Left kidney (tissue), 8 donors: ENCODE data around the gene NAPA. TPM values are rescaled to one million over a fixed set of nuclear protein-coding genes. Genes with fewer than 3 reads are reported as not detected.

ENCODE experiments used
- DNase-seq: peaks from one replicate; pipeline ENCODE4 v3.0.0-alpha.2; 2013
- long read RNA-seq, 8 donors: transcript quantifications; one replicate each; lab custom pipeline, GENCODE V29; 2026
- polyA plus RNA-seq: library from polyadenylated mRNA; unstranded; fragments of 120-200 nt; gene quantifications from one replicate; pipeline ENCODE4 v1.2.1, GENCODE V29; 2013; ENCODE audit not compliant: insufficient read length

The NAPA gene
- 150 TPM for polyA plus RNA-seq
- long read RNA-seq, donor 1, transcript NAPA-201 (11 exons, 1,839 nt): major isoform, 36 of 50 reads
- long read RNA-seq, donor 1, partial matches to known transcripts: 9 of 50 reads
- long read RNA-seq, donor 1, other reads (novel, unspliced or antisense): 0 of 50 reads
- long read RNA-seq, donor 2, transcript NAPA-201 (11 exons, 1,839 nt): major isoform, 35 of 43 reads
- long read RNA-seq, donor 2, partial matches to known transcripts: 0 of 43 reads
- long read RNA-seq, donor 2, other reads (novel, unspliced or antisense): 6 of 43 reads
- long read RNA-seq, donor 3, transcript NAPA-201 (11 exons, 1,839 nt): major isoform, 21 of 28 reads
- long read RNA-seq, donor 3, partial matches to known transcripts: 5 of 28 reads
- long read RNA-seq, donor 3, other reads (novel, unspliced or antisense): 0 of 28 reads
- long read RNA-seq, donor 4, partial matches to known transcripts: 0 of 3 reads
- long read RNA-seq, donor 4, other reads (novel, unspliced or antisense): 0 of 3 reads
- long read RNA-seq, donor 5, transcript NAPA-201 (11 exons, 1,839 nt): major isoform, 39 of 53 reads
- long read RNA-seq, donor 5, partial matches to known transcripts: 0 of 53 reads
- long read RNA-seq, donor 5, other reads (novel, unspliced or antisense): 11 of 53 reads
- long read RNA-seq, donor 6, transcript NAPA-201 (11 exons, 1,839 nt): major isoform, 33 of 45 reads
- long read RNA-seq, donor 6, partial matches to known transcripts: 0 of 45 reads
- long read RNA-seq, donor 6, other reads (novel, unspliced or antisense): 5 of 45 reads
- long read RNA-seq, donor 7, transcript NAPA-201 (11 exons, 1,839 nt): major isoform, 39 of 61 reads
- long read RNA-seq, donor 7, partial matches to known transcripts: 14 of 61 reads
- long read RNA-seq, donor 7, other reads (novel, unspliced or antisense): 0 of 61 reads
- long read RNA-seq, donor 8, transcript NAPA-201 (11 exons, 1,839 nt): major isoform, 21 of 23 reads
- long read RNA-seq, donor 8, partial matches to known transcripts: 0 of 23 reads
- long read RNA-seq, donor 8, other reads (novel, unspliced or antisense): 0 of 23 reads

DNA sequence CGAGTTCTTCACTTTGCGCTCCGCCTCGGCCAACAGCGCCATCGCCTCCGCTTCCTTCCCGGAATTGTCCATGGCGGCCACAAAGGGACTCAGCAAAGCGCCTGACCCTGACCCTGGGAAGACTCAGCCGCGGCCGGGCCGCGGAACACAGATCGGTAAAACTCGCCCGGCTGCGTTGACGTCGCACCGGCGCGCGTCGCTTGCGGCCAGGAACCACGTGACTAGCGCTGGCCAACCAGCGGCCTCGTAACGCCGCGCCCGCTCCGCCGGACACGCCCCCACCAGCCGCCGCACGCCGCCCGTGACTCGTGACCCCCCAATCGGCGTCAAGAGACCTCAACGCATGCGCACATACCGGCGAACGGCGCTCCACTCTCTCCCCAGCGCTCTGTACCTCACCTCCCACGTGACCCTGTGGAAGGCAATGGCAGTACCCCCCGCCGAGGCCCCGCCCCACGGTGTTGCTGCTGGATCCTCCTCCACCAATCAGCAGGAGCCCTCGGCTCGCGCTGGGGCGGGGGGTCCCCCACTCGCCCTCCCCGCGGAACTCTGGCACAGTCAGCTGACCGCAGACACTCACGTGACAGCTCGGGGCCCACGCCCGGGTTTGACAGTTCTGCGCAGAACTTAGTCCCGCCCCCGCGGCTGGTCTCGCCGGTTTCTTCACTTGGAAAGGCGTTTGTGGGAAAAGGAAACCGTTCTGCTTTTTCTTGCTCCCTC is at the start of gene NAPA:
TSS of gene NAPA (minus strand) at position 195 of the 720 bp plus-strand sequence. CDS start at position 72, 123 bp downstream.
- DNase-seq: peak; percentile 100

DNA sequence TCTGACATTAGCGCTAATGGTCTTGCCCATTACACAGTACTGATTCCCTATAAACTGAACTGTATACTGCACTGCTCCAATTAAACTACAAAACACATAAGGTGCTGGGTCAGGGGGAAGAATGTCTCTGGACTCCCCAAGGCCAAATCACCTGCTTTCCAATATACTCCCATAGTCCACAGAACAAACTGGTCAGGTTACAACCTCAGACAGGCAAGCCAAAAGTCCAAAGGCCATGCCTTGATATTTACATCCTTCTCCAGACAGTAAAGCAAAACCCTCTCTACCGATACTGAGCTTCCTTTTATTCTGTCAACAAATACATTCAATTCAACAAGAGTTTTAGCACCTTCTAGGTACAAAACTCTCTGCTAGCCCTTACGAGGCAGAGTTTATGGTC is 49.2 kb upstream of the NAPA start:
- no peak for DNase-seq

DNA sequence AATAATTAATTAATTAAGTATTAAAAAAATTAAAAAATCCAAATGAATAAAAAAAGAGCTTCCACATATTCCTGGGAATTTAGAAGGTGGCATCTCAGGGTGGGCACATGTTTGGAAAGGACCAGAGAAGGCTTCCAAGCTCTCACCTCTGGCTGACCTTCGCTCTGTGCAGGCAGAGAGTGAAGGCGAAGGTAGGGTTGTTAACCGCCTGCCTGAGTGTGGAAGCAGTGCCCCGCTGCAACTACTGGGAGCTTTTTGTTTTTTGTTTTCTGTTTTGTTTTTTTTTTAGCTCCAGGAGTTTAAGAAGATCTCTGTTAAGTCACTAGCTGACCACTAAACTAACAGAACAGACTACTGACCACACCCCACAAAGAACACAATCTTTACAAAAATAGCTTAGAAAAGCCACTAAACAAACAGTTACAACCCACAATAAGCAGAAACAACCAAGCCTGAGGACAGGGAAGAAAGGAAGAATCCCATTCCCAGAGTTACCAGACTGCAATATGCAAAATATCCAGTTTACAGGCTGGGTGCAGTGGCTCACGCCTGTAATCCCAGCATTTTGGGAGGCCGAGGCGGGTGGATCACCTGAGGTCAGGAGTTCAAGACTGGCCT is 46.7 kb upstream of the NAPA start:
- DNase-seq: no peak

DNA sequence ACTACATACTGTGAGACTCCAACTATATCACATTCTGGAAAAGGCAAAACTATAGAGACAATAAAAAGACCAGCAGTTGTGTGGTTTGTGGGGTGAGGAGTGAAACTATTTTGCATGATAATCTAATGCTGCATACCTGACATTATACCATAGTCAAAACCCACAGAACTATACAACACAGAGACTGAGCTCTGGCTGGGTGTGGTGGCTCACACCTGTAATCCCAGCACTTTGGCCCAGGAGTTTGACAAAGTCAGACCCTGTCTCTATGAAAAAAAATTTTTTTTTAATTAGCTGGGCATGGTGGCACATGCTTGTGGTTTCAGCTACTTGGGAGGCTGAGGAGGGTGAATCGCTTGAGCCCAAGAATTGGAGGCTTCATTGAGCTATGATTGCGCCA is 46.1 kb upstream of the NAPA start:
- no peak for DNase-seq

- no peak for DNase-seq
Measured at GRCh38 chr19:47550129-47550528, 35.3 kb upstream of the NAPA start.

GRCh38 chr19:47549261-47549862 is 34.5 kb upstream of the NAPA start:
- no peak for DNase-seq

GRCh38 chr19:47547199-47547598 is 32.3 kb upstream of the NAPA start:
- no peak for DNase-seq

GRCh38 chr19:47545061-47545948 is 30.4 kb upstream of the NAPA start:
- no peak for DNase-seq

- no peak for DNase-seq
Measured at GRCh38 chr19:47544476-47544875, 29.6 kb upstream of the NAPA start.

DNA sequence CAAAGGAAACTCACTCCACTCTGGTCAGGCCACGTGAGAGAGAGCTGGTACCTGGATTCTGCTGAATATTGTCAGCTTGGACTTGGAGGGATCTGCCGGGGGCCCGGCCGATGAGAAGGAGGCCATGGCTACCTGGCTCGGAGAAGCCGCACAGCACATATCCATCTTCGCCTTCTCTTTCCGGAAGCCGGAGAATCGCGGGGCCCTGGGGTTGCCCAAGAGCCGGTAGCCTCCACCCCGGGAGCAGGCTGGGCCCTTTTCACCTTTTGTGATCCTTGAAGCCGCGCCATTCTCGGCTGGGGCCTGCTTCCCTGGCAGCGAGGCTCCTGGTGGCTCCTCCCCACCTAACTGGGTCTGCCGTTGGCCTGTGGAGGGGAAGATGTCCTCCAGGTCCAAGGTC is 29.2 kb upstream of the NAPA start:
- no peak for DNase-seq

- no peak for DNase-seq
Measured at GRCh38 chr19:47542030-47542475, 27.2 kb upstream of the NAPA start.

GRCh38 chr19:47541518-47541917 is 26.7 kb upstream of the NAPA start:
- DNase-seq: no peak

GRCh38 chr19:47540748-47541147 is 25.9 kb upstream of the NAPA start:
- DNase-seq: no peak

- no peak for DNase-seq
Measured at GRCh38 chr19:47539747-47540311, 25.0 kb upstream of the NAPA start.

GRCh38 chr19:47538812-47539211 is 23.9 kb upstream of the NAPA start:
- DNase-seq: no peak

- DNase-seq: no peak
Measured at GRCh38 chr19:47537493-47537892, 22.6 kb upstream of the NAPA start.

GRCh38 chr19:47534628-47535027 is 19.8 kb upstream of the NAPA start:
- no peak for DNase-seq

DNA sequence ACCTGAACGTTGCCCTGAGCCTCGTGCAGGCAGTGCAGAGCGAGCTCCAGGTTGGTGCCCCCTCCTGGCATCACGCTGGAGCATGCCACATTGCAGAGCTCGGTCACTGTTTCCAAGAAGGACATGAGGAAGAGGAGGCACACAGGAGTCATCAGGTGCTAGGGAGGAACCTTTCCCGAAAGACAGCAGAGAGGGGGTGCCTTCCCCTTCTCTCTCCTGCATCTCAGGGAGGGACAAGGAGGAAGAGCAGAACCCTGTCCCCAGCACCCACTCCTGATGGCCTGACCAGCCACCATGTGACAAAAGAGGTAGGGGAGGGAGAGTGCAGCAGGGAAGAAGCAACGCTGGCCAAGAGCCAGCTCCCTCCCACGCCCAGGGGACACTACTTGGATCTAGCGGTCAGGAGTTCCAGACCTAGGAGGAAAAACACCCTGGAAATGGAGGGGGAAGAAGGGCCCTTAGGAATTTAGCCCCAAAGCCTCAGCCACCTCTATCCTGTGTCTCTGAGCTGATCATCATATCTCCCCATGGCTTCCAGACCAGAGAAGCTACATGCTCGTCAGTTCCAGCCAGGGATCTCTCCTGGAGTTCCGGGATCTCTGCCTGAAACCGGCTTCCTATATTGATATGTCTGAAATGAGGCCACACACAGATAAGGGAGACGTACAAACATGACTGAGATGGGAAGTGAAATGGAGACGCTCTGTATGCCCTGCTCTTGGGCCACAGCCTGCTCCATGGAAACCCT is 17.0 kb upstream of the NAPA start:
- no peak for DNase-seq
